Right ventricle myocardium inferior (tissue), 1 donor: ENCODE data around the gene ESR1. TPM values are rescaled to one million over a fixed set of nuclear protein-coding genes. Genes with fewer than 3 reads are reported as not detected.
A peak's percentile ranks its signal among the peaks of the same experiment; 100 is the strongest.
"Not testable (repeated sequence)": the region's sequence is repeated elsewhere in the genome, so short reads cannot be mapped to it uniquely, and the experiment has no call there.

Experiments
- ATAC-seq: fragments of 200-7000 bp; cut with Tn5 transposase; one replicate; pipeline ENCODE4 v1.9.1; 2020; ENCODE audit warnings: mild to moderate bottlenecking, moderate library complexity
- DNase-seq: peaks from one replicate; pipeline ENCODE4 v3.0.0; 2021; ENCODE audit errors: missing footprints
- intact Hi-C: fragments of 100-400 bp; cut with DNase I; formaldehyde crosslinking; loops from one replicate; pipeline ENCODE4 v1.11.0; 2022
- total RNA-seq: library from RNA; stranded (reverse); fragmentation: NEBNext Ultra II Directional; extraction: Animal tissue kit (Norgen Biotek cat#: 25700); gene quantifications from one replicate; pipeline ENCODE4 v1.2.1, GENCODE V29; 2021
- donor health status: DM: no; HTN: yes; CAD: no; lungs with severe emphysema.

Gene ESR1
- total RNA-seq, 1 donor from 2014 or later: 1.4 TPM

DNA sequence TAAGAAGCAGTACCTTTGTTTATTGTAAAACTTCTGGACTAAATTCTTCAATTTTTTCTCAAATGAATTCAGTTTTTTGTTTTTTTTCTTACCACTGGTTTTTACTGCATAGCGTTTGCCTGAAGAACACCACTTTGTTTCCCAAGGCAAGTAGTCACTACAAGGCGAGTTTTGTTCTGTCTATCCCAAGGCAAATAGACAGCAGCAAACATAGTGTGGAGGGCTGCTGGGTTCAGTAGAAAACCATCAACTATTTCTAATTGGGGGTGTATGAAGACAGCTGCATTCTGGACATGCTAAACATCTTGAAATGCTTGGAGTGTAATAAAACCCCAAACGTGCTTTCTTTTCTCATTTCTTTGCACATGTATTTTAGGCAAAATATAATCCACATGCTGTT lies 197.4 kb downstream of the ESR1 start:
- ATAC-seq: no peak
- intact Hi-C loops: no loop called here
- DNase-seq: no peak

DNA sequence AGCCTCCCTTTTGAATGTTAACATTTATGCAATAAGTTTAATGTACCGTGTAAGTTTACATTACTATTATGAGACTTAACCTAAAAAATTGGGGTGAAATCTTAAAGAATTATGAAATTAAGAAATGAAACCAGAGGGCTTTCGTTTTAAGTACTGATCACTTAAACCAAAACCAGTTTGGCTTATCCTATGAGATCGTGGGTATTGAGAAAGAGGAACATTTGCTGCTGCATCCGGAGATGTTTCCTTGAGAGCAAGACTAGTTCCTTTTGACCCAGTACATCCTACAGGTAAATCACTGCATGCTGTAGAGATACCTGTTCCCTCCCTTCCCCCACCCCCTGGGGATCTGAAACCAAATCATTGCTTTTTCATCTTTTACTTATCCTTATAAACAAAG lies 201.3 kb downstream of the ESR1 start:
- intact Hi-C loops: no loop called here
- ATAC-seq (no peak), DNase-seq (no peak)

DNA sequence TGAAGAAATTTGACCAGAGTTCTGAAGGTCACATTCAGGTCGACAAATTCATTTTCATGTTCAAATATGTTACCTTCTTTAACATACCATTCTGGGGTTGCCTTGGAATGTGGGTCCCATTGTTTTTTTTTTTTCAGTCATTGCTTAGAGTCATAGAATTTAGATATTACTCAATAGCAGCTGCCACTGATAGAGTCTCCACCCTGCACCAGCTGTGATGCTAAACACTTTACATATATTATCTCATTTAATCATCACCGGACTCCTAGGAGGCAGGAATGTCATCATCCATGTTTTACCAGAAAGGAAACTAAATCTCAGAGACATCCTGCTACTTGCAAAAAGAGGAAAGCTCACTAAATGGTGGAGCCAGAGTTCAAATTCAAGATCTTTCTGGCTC lies 204.7 kb downstream of the ESR1 start:
- intact Hi-C loops: no loop called here
- ATAC-seq (no peak), DNase-seq (no peak)

- DNase-seq: no peak
- ATAC-seq: no peak
- intact Hi-C loops: no loop called here
Observed at GRCh38 chr6:152018876-152019275, 211.4 kb downstream of the ESR1 start.

GRCh38 chr6:152022303-152022702 lies 214.8 kb downstream of the ESR1 start:
- ATAC-seq: no peak
- intact Hi-C loops: no loop called here
- DNase-seq: no peak

GRCh38 chr6:152023613-152024012 lies 216.1 kb downstream of the ESR1 start:
- DNase-seq: no peak
- intact Hi-C loops: no loop called here
- ATAC-seq: no peak

DNA sequence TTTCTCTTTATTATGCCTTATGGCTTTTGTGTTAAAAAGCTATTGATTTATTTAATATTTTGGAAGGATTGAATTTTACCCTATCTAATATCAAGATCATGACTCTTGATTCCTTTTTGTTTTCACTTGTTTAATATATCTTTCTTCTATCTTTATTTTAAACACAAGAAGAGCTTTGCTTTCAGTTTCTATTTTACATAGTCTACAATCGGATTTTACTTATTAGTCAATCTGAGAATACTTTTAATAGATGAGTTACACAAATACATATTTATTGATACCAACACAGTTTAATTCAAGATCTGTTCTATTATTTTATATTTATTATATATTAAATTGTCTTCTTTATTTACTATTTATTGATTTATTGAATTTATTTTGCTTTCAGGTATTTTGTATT lies 218.8 kb downstream of the ESR1 start:
- ATAC-seq: no peak
- no peak for DNase-seq
- intact Hi-C loops: no loop called here

GRCh38 chr6:152026744-152027143 lies 219.3 kb downstream of the ESR1 start:
- ATAC-seq, intact Hi-C loops, DNase-seq: not testable (repeated sequence)

GRCh38 chr6:152033765-152034164 lies 226.3 kb downstream of the ESR1 start:
- ATAC-seq, DNase-seq, intact Hi-C loops: not testable (repeated sequence)

DNA sequence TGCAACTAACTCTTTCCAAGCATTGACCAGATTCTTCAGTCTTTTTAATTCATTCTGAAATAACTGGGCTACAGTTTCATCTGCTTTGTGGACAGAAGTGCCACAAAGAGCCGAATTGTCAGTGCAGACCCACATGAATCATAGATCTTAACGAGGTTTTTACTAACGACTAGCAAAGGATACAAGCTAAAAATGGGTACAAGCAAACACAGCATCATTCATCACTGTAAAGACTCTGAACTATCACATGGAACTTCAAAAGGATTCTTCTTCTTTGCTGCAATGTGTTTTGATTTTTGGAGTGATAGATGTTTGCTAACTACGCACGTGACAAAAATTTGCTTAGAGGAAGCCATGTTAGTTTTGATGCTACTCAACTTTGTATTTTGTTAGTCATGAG lies 227.1 kb downstream of the ESR1 start:
- intact Hi-C loops: no loop called here
- ATAC-seq: no peak
- no peak for DNase-seq

DNA sequence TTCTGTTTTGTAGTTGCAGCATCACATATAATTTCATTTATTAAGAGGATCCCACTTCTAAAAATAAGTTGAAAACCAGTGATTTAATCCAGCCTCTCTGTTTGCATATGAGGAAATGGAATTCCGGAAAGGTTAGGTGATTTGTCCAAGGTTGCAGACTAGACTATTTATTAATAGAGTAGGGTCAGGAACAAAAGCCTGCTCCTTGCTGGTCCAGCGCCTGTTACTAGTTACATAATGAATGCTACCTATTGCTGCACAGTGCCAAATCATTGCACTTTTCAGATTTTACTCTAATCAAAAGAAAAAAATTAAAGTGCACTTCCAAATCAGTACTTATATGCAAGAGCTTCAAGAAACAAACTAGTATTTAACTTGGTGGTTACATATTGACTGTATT lies 238.6 kb downstream of the ESR1 start:
- intact Hi-C loops: no loop called here
- ATAC-seq (no peak), DNase-seq (no peak)

GRCh38 chr6:152048921-152049320 lies 241.4 kb downstream of the ESR1 start:
- intact Hi-C loops: no loop called here
- DNase-seq (no peak), ATAC-seq (no peak)

DNA sequence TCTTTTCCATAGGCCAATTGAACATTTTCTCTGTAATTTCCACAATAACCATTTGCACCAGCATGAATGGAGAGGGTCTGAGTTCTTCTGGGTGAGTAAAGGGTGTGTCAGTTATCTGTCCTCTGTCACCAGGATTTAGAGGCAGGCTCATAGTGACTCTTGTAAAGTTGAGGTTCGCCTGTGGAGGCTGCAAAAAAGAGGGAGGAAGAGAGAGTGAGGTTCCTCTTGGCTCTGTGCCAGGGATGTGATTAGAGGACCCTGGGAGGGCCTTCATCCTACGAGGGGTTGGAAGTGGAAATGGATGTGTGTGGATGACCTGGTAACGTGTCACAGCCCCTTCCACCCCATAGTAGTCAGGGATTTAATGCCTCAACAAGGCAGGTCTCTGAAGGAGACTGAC lies 242.0 kb downstream of the ESR1 start:
- ATAC-seq (no peak), DNase-seq (no peak)
- intact Hi-C loops: no loop called here

- DNase-seq: no peak
- ATAC-seq: no peak
- intact Hi-C loops: no loop called here
Observed at GRCh38 chr6:152050451-152051195, 243.1 kb downstream of the ESR1 start.

GRCh38 chr6:152052061-152052460 lies 244.6 kb downstream of the ESR1 start:
- intact Hi-C loops: no loop called here

GRCh38 chr6:152053332-152053731 lies 245.8 kb downstream of the ESR1 start:
- DNase-seq (no peak), ATAC-seq (no peak)
- intact Hi-C loops: no loop called here

More at GRCh38 chr6:152052061-152052460, 244.6 kb downstream of the ESR1 start:
- ATAC-seq (no peak), DNase-seq (no peak)

GRCh38 chr6:152054441-152054840 lies 247.0 kb downstream of the ESR1 start:
- ATAC-seq: no peak
- DNase-seq: no peak
- intact Hi-C loops: no loop called here

DNA sequence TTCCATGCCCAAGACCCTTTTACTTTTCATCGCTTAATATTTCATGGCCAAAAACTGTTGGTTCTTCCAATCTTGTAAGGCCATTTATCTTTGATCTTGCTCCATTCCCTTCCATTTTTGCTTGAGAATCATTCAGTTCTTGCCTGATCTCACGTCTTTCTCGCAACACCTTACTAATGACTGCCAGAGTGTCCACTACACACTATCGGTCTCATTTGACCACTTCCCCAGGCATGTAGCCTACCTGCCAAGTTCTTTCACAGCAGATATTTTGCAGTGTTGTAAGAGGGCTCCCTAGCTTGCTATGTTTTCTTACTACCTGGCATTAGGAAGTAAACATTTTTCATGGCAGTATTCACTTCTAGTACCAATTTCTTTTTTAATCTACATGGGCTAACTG lies 248.0 kb downstream of the ESR1 start:
- DNase-seq: no peak
- ATAC-seq: no peak
- intact Hi-C loops: no loop called here

- no peak for DNase-seq
- no peak for ATAC-seq
- intact Hi-C loops: no loop called here
Observed at GRCh38 chr6:152057832-152058498, 250.5 kb downstream of the ESR1 start.

DNA sequence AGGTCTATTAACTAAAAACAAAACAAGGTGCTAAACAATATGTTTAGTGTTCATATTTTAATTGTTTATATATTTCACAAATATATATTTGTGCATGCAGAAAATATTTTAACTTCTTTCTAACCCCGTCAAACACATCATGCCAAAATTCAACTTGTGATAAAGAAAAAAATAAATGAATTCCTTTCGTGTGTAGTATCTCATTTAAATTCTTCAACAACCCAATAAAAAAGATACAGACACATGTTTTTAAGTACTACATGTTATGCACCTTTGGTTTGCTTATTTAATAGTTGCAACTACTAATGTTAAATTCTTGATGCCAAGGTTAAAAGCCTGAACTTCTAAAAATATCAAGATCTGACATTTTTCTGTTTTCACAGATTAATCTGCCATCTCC lies 252.4 kb downstream of the ESR1 start:
- intact Hi-C loops: no loop called here
- ATAC-seq (no peak), DNase-seq (no peak)

- peak; percentile 28 for ATAC-seq
- intact Hi-C loops: no loop called here
- DNase-seq: no peak
Observed at GRCh38 chr6:152062476-152062875, 255.0 kb downstream of the ESR1 start.
